ENCODE measurements around the gene TXNRD2. TPM values are rescaled to one million over a fixed set of nuclear protein-coding genes. Genes with fewer than 3 reads are reported as not detected.

Gene TXNRD2
- total RNA-seq, 1 experiment from 2014 or later, result 22.9 TPM

DNA sequence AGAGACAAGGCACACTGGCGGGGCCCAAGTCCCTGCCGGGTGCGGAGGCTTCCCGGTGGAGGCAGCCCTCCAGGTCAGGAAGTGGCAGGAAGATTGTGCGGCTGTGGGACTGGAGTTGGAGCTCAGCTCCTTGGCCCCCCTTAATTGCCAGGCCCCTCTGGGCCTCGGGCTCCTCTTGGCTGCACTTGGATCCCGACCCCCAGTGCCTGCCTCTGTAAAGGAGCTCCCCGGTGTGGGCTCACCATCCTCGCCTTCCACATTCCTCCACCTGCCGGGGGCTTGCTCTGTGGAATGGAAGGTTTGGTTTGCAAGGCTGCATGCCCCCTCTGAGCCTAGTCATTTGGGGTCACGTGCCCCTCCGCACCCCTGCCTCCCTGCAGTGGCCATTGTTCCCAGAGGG, 38.1 kb downstream of the TXNRD2 start:
- H3K23ac ChIP-seq (ENCODE audit: insufficient read length, low read depth, low read length), result no peak overlapping the region
- H4K8ac ChIP-seq (replicated peaks; ENCODE audit: insufficient read length, low read depth, low read length), result no peak overlapping the region
- Mint-ChIP-seq H3K36me3 (ENCODE audit: insufficient read depth in 1 of 3, low read depth in 3 of 3) (no peaks in the 10 kb centered on the region; a peak in 1 of 7 replicates), H3K9me3 (no peaks in the 10 kb centered on the region; a peak in 1 of 5 replicates), H3K4me3 (no peak overlapping the region), H3K27me3 (ENCODE audit: low read depth) (no peaks in the 10 kb centered on the region; the same call in 1 of the 2 replicates), H3K27ac (no peak overlapping the region; a peak in 1 of 7 replicates), H3K4me1 (peaks cover 10 to 18% of the 10 kb centered on the region in 2 experiments)
- TF ChIP-seq, protein P1, sequence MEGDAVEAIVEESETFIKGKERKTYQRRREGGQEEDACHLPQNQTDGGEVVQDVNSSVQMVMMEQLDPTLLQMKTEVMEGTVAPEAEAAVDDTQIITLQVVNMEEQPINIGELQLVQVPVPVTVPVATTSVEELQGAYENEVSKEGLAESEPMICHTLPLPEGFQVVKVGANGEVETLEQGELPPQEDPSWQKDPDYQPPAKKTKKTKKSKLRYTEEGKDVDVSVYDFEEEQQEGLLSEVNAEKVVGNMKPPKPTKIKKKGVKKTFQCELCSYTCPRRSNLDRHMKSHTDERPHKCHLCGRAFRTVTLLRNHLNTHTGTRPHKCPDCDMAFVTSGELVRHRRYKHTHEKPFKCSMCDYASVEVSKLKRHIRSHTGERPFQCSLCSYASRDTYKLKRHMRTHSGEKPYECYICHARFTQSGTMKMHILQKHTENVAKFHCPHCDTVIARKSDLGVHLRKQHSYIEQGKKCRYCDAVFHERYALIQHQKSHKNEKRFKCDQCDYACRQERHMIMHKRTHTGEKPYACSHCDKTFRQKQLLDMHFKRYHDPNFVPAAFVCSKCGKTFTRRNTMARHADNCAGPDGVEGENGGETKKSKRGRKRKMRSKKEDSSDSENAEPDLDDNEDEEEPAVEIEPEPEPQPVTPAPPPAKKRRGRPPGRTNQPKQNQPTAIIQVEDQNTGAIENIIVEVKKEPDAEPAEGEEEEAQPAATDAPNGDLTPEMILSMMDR (conservative IDR thresholded peaks at IDR 0.05), result no peak
- no peaks in the 10 kb centered on the region for H3K79me2 ChIP-seq (ENCODE audit: insufficient read depth, low read length)
- no peak overlapping the region for H4K5ac ChIP-seq (ENCODE audit: insufficient read length, low read depth, low read length)
- no peak overlapping the region for H2AFZ ChIP-seq (ENCODE audit: low read length)
- H3K79me1 ChIP-seq (ENCODE audit: insufficient read depth, low read depth, low read length, poor library complexity, severe bottlenecking), result no peaks in the 10 kb centered on the region
- H2BK20ac ChIP-seq (ENCODE audit: low read depth, low read length, poor library complexity, severe bottlenecking), result no peak overlapping the region
- no peaks in the 10 kb centered on the region for H3K27me3 ChIP-seq (ENCODE audit: insufficient read depth, low read length)
- no peak for DNase-seq
- H2BK120ac ChIP-seq (ENCODE audit: low read depth, low read length, poor library complexity, severe bottlenecking), result no peak overlapping the region
- no peaks in the 10 kb centered on the region; the same call in 1 of the 2 replicates for H3K4me1 ChIP-seq (ENCODE audit: insufficient read depth, low read length)
- H3K27ac ChIP-seq (ENCODE audit: insufficient read length, low read depth, low read length), result no peak overlapping the region
- no peak overlapping the region for H2BK12ac ChIP-seq (ENCODE audit: insufficient read length, low read depth, low read length)
- H3K4ac ChIP-seq (ENCODE audit: low read depth, low read length), result no peak overlapping the region
- WGBS (ENCODE audit: extremely low coverage, insufficient read length, low lambda C conversion rate), result no CpG with 5 or more reads among the region's 12 CpGs
- no peak overlapping the region for H4K91ac ChIP-seq (ENCODE audit: insufficient read length, low read depth, low read length)
- no peak overlapping the region for H2BK5ac ChIP-seq (ENCODE audit: insufficient read length, low read length)
- H3T11ph ChIP-seq (ENCODE audit: low read length), result no peak overlapping the region
- no peak overlapping the region for H3K18ac ChIP-seq (ENCODE audit: insufficient read length, low read depth, low read length)
- no peak overlapping the region for H2AK5ac ChIP-seq (ENCODE audit: insufficient read length, low read length)
- no peak overlapping the region; the same call in 1 of the 2 replicates for H3K14ac ChIP-seq (ENCODE audit: insufficient read depth, low read length)
- no peak overlapping the region for H3K9ac ChIP-seq (ENCODE audit: extremely low read depth, insufficient read length, low read length)
- H2BK15ac ChIP-seq (ENCODE audit: low read depth, low read length), result no peak overlapping the region
- H3K9me3 ChIP-seq (ENCODE audit: control insufficient read depth, low read depth, low read length), result no peaks in the 10 kb centered on the region
- no peak overlapping the region for H3K4me2 ChIP-seq (ENCODE audit: insufficient read depth, insufficient read length, low read length)
- H4K20me1 ChIP-seq (ENCODE audit: control insufficient read depth, insufficient read depth, insufficient read length), result no peaks in the 10 kb centered on the region
- no peaks in the 10 kb centered on the region for H3K23me2 ChIP-seq (ENCODE audit: insufficient read length, low read depth, low read length, poor library complexity, severe bottlenecking)
- H3K56ac ChIP-seq (ENCODE audit: insufficient read length, low read depth, low read length), result no peak overlapping the region
